ENCODE results near the gene THSD7B.

DNA sequence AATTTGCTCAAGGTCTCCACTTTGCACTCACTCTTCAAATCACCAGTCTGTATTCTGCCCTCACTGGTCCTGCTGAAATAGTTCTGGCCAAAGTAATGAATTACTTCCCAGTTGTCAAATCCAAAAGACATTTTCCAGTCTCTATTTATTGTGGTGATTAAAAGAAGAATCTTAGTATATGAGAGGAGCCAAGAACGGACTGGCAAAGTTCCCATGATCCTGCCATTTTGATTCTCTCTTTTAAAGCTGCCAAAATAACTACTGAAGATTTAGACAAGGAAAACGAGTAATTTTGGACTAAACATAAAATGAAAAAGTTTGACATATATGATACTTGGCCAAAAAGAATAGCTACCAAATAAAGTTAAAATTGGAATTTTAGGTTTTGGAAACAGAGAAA is 12.0 kb downstream of the THSD7B start:
- TF ChIP-seq EP300 (IDR thresholded peaks at IDR 0.05; ENCODE audit: borderline replicate concordance): no peak
- no peak for TF ChIP-seq YY1 (IDR thresholded peaks at IDR 0.05; ENCODE audit: low read depth)
- no peak for TF ChIP-seq MAX (IDR thresholded peaks at IDR 0.05)
- TF ChIP-seq RAD21 (IDR thresholded peaks at IDR 0.05; ENCODE audit: low read depth): no peak
- no peak for TF ChIP-seq EGR1 (IDR thresholded peaks at IDR 0.05)
- TF ChIP-seq REST (IDR thresholded peaks at IDR 0.05; ENCODE audit: low read depth): no peak
